ENCODE results near the gene AFF3. TPM values are rescaled to one million over a fixed set of nuclear protein-coding genes. Genes with fewer than 3 reads are reported as not detected.

The AFF3 gene
- polyA plus RNA-seq, 3 donors = 22.1 to 24.9 (median 24.2) TPM

- DNase-seq (ENCODE audit: extremely low read depth in 1 of 11, low read depth in 9 of 11, low spot score in 4 of 11) = no peak
Measured at GRCh38 chr2:99496021-99496420, 646.4 kb downstream of the AFF3 start.

Other genes starting within 250 kb of the AFF3 start
- gene LONRF2, start 179.9 kb upstream of the AFF3 start, polyA plus RNA-seq (ENCODE audit: insufficient read length in 3 of 3) = 1 to 10 TPM; 2.5 to 4.6 (median 2.8) TPM

Data from renal cortex interstitium (tissue), 11 donors.